K562 (cell line): ENCODE data around the gene EXOSC9. TPM values are rescaled to one million over a fixed set of nuclear protein-coding genes. Genes with fewer than 3 reads are reported as not detected.

Experiments
- ATAC-seq: fragments of 200-7000 bp; cut with Tn5 transposase; 3 replicates; pipeline ENCODE4 v1.9.1; 2020; ENCODE audit warnings: moderate library complexity
- BruUV-seq: library from RNA; stranded (reverse); fragments of 400-500 nt; replicated peaks from 2 replicates; lab custom pipeline; 2021; lab: Mats Ljungman, UMichigan
- CTCF ChIA-PET: fragments of 300-600 bp; formaldehyde crosslinking; extraction: SDS; loops from one replicate; lab custom pipeline; 2021; ENCODE audit warnings: low intra/inter-chr PET ratio; lab: Yijun Ruan, JAX
- POLR2A ChIA-PET: fragments of 300-600, 350-650 bp; sonication (Branson Sonifier 250); formaldehyde crosslinking; extraction: SDS; loops from one replicate; lab custom pipeline; 2021; ENCODE audit warnings: antibody characterized with exemption, inconsistent platforms; lab: Yijun Ruan, JAX
- DNase-seq, 4 experiments: peaks; one replicate each; pipeline versions ENCODE4 v3.0.0 to v3.0.0-alpha.2; 2011 to 2018; ENCODE audit warnings: low spot score in 3 of 4, mixed read lengths in 3 of 4; ENCODE audit errors: extremely low read depth in 1 of 4
- FAIRE-seq: peaks from 2 replicates; lab custom pipeline; 2011; peaks lifted over from hg19 to GRCh38; lab: Jason Lieb, UNC
- H2AFZ ChIP-seq: 2 replicates; pipeline ENCODE4 v1.6.0; 2011; ENCODE audit warnings: low read depth, low read length, control low read depth, inconsistent platforms
- H3K27ac ChIP-seq: fragments of 200-600 bp; 3 replicates; pipeline ENCODE4 v1.8.0; 2011; ENCODE audit warnings: low read depth, mild to moderate bottlenecking, control low read depth, inconsistent platforms, low read length, moderate library complexity, mixed read lengths; ENCODE audit errors: extremely low read depth
- H3K27me3 ChIP-seq, 2 experiments: fragments of 300-600 bp in 1 of 2; 2 replicates in 1 of 2; 3 replicates in 1 of 2; pipeline versions ENCODE4 v1.6.0 to v1.8.0; 2011; ENCODE audit warnings: inconsistent platforms in 2 of 2, low read length in 2 of 2, mild to moderate bottlenecking in 1 of 2, mixed read lengths in 1 of 2, moderate library complexity in 1 of 2; ENCODE audit not compliant: control insufficient read depth in 2 of 2, insufficient read depth in 2 of 2
- H3K36me3 ChIP-seq: fragments of 300-600 bp; 3 replicates; pipeline ENCODE4 v1.8.0; 2011; ENCODE audit warnings: mild to moderate bottlenecking, low read length, inconsistent platforms; ENCODE audit not compliant: control insufficient read depth, insufficient read depth
- H3K4me1 ChIP-seq, 2 experiments: fragments of 200-600 bp in 1 of 2; replicated peaks in 1 of 2; 2 replicates in 1 of 2; 3 replicates in 1 of 2; pipeline versions ENCODE4 v1.5.1 to v1.8.0; 2011; ENCODE audit warnings: inconsistent platforms in 2 of 2, low read length in 2 of 2, mild to moderate bottlenecking in 1 of 2, mixed read lengths in 1 of 2, moderate library complexity in 1 of 2; ENCODE audit not compliant: control insufficient read depth in 2 of 2, insufficient read depth in 2 of 2
- H3K4me2 ChIP-seq: 2 replicates; pipeline ENCODE4 v1.6.1; 2011; ENCODE audit warnings: low read length, control low read depth, inconsistent platforms, mixed read lengths; ENCODE audit not compliant: insufficient read depth
- H3K4me3 ChIP-seq: fragments of 200-600 bp; sonication (generic), shearing (Covaris generic); 2 replicates; pipeline ENCODE4 v1.5.1; 2016; ENCODE audit warnings: control low read depth, inconsistent platforms
- H3K79me2 ChIP-seq: fragments of 200-600 bp; 3 replicates; pipeline ENCODE4 v1.8.0; 2011; ENCODE audit warnings: low read length, inconsistent platforms; ENCODE audit not compliant: control insufficient read depth, insufficient read depth
- H3K9ac ChIP-seq, 2 experiments: 2 replicates each; pipeline versions ENCODE4 v1.6.0 to v1.6.1; 2011; ENCODE audit warnings: low read depth in 2 of 2, low read length in 2 of 2, control low read depth in 1 of 2, inconsistent platforms in 1 of 2, mild to moderate bottlenecking in 1 of 2, mixed read lengths in 1 of 2; ENCODE audit not compliant: insufficient read depth in 1 of 2
- H3K9me1 ChIP-seq: one replicate; pipeline ENCODE4 v1.6.0; 2011; ENCODE audit warnings: inconsistent platforms, mild to moderate bottlenecking, low read length, moderate library complexity; ENCODE audit not compliant: control insufficient read depth, insufficient read depth
- H3K9me3 ChIP-seq: replicated peaks from 2 replicates; pipeline ENCODE4 v1.5.1; 2011; ENCODE audit warnings: low read depth, low read length, inconsistent platforms; ENCODE audit not compliant: control insufficient read depth, insufficient read depth
- H4K20me1 ChIP-seq: replicated peaks from 2 replicates; pipeline ENCODE4 v1.6.1; 2011; ENCODE audit warnings: low read length, inconsistent platforms, mixed read lengths; ENCODE audit not compliant: control insufficient read depth, insufficient read depth
- BHLHE40 ChIP-seq: IDR thresholded peaks from 2 replicates; pipeline ENCODE4 v1.6.1; 2011; ENCODE audit warnings: low read length, improper control_type of control experiment
- BRF2 ChIP-seq: IDR thresholded peaks from 3 replicates; pipeline ENCODE4 v1.6.1; 2011; ENCODE audit warnings: borderline replicate concordance, mild to moderate bottlenecking; ENCODE audit not compliant: insufficient read length, insufficient read depth
- ERF ChIP-seq: fragments of 450-650 bp; formaldehyde crosslinking; IDR thresholded peaks from 2 replicates; pipeline ENCODE4 v1.4.0; 2020; ENCODE audit warnings: mild to moderate bottlenecking, mixed read lengths
- FIP1L1 ChIP-seq: fragments of 200-400 bp; formaldehyde crosslinking; IDR thresholded peaks from 2 replicates; pipeline ENCODE4 v1.6.1; 2018; ENCODE audit warnings: mild to moderate bottlenecking, low read depth, low read length; ENCODE audit not compliant: poor library complexity, severe bottlenecking
- GABPA ChIP-seq: fragments of 200-800 bp; sonication (Bioruptor generic); conservative IDR thresholded peaks from 2 replicates; pipeline ENCODE4 v1.6.1; 2016; ENCODE audit warnings: low read depth, missing genetic modification characterization, missing compliant biosample characterization
- HDAC2 ChIP-seq: fragments of 450-650 bp; IDR thresholded peaks from 2 replicates; pipeline ENCODE4 v1.6.1; 2016; ENCODE audit warnings: mild to moderate bottlenecking
- JUN ChIP-seq, 2 experiments: sonication (generic) in 1 of 2; formaldehyde crosslinking in 1 of 2; IDR thresholded peaks; 2 replicates each; pipeline versions ENCODE4 v1.6.1 to v1.8.0; 2012 to 2022; ENCODE audit warnings: borderline replicate concordance in 2 of 2, mild to moderate bottlenecking in 2 of 2, improper control_type of control experiment in 1 of 2, low read depth in 1 of 2, low read length in 1 of 2, missing genetic modification reagents in 1 of 2
- KDM1A ChIP-seq, 2 experiments: fragments of 450-650 bp; IDR thresholded peaks; 2 replicates each; pipeline ENCODE4 v1.6.1; 2016; ENCODE audit warnings: mild to moderate bottlenecking in 2 of 2
- MCM5 ChIP-seq: fragments of 450-650 bp; IDR thresholded peaks from 2 replicates; pipeline ENCODE4 v1.6.1; 2016; ENCODE audit warnings: low read depth
- MTA3 ChIP-seq: fragments of 450-650 bp; formaldehyde crosslinking; IDR thresholded peaks from 2 replicates; pipeline ENCODE4 v1.6.1; 2017; ENCODE audit warnings: mild to moderate bottlenecking, borderline replicate concordance
- MTF1 ChIP-seq: fragments of 250-450 bp; sonication (Bioruptor Pico); IDR thresholded peaks from 2 replicates; pipeline ENCODE4 v1.9.0; 2021; ENCODE audit warnings: moderate library complexity, mild to moderate bottlenecking, inconsistent platforms, borderline replicate concordance
- NR0B1 ChIP-seq: fragments of 450-650 bp; IDR thresholded peaks from one replicate; pipeline ENCODE4 v1.6.1; 2018; ENCODE audit warnings: mild to moderate bottlenecking, moderate library complexity; ENCODE audit not compliant: partially characterized antibody
- OTX1 ChIP-seq: fragments of 450-650 bp; formaldehyde crosslinking; IDR thresholded peaks from 2 replicates; pipeline ENCODE4 v1.4.0; 2022; ENCODE audit warnings: mild to moderate bottlenecking
- TFAM ChIP-seq: fragments of 250-450 bp; sonication (Bioruptor Pico); conservative IDR thresholded peaks from 2 replicates; pipeline ENCODE4 v1.5.0; 2021; ENCODE audit warnings: mild to moderate bottlenecking, moderate library complexity
- TOE1 ChIP-seq, 2 experiments: fragments of 450-650 bp in 1 of 2; sonication (generic) in 1 of 2; formaldehyde crosslinking in 1 of 2; IDR thresholded peaks; 2 replicates each; pipeline versions ENCODE4 v1.7.1 to v1.8.0; 2016 to 2022; ENCODE audit warnings: borderline replicate concordance in 2 of 2, mild to moderate bottlenecking in 2 of 2, antibody characterized with exemption in 1 of 2, inconsistent platforms in 1 of 2, low read depth in 1 of 2, missing genetic modification reagents in 1 of 2, moderate library complexity in 1 of 2
- ZC3H8 ChIP-seq: fragments of 450-650 bp; IDR thresholded peaks from 2 replicates; pipeline ENCODE4 v1.6.1; 2017
- ZNF3 ChIP-seq: fragments of 250-450 bp; sonication (Bioruptor Pico); IDR thresholded peaks from 2 replicates; pipeline ENCODE4 v1.5.0; 2021; ENCODE audit warnings: mild to moderate bottlenecking, moderate library complexity
- WGBS: fragments of 100-300 bp; shearing (Covaris generic); methylation state at CpG from one replicate; pipeline ENCODE4 v1.1.6; 2016; ENCODE audit warnings: low coverage, mixed read lengths; ENCODE audit not compliant: insufficient coverage; ENCODE audit errors: missing lambda C conversion rate; 5-methylcytosine and 5-hydroxymethylcytosine counted together
- in situ Hi-C: fragments of 300-500 bp; cut with MboI; formaldehyde crosslinking; loops from 4 replicates; pipeline ENCODE4 v1.15.0; 2018; ENCODE audit warnings: inconsistent platforms, mixed read lengths
- intact Hi-C: fragments of 100-400 bp; cut with micrococcal nuclease; formaldehyde crosslinking; loops from 2 replicates; pipeline ENCODE4 v1.14.2; 2022
- polyA plus RNA-seq, 8 experiments: library from polyadenylated mRNA; depleted of rRNA in 4 of 8; stranded (reverse) in 5 of 8; unstranded in 3 of 8; fragments of >200 nt; fragmentation: Nextera tagmentation in 2 of 8; fragmentation: Illumina TruSeq in 1 of 8; extraction: Ambion mirVana in 2 of 8; extraction: Trizol in 1 of 8; gene quantifications; 2 replicates each; pipeline versions ENCODE4 v1.2.1 to v1.2.3, GENCODE V29; 2011 to 2014; ENCODE audit warnings: inconsistent platforms in 1 of 8, missing spikeins in 1 of 8
- total RNA-seq, 7 experiments: library from RNA; depleted of rRNA in 6 of 7; stranded (reverse); fragments of >200 nt in 6 of 7; fragmentation: Illumina TruSeq in 2 of 7; extraction: Trizol in 2 of 7; gene quantifications; 2 replicates each; pipeline versions ENCODE4 v1.2.1 to v1.2.3, GENCODE V29; 2011 to 2021; ENCODE audit warnings: low replicate concordance in 1 of 7

EXOSC9 gene
- total and polyA plus RNA-seq, 9 of the 15 experiments (the other 6 are each of a cell fraction or from before 2014, with no cell fraction given), result 64.7 to 166 (median 115) TPM

- Histone ChIP-seq H3K4me3 (no peak overlapping the region), H3K9me3 (no peaks in the 10 kb centered on the region), H3K4me1 (peaks cover 0 to 21% of the 10 kb centered on the region in 2 experiments; a peak in 3 of 5 replicates), H3K27me3 (no peaks in the 10 kb centered on the region), H3K36me3 (no peaks in the 10 kb centered on the region), H3K9ac (no peak overlapping the region), H3K4me2 (no peak overlapping the region), H3K79me2 (no peaks in the 10 kb centered on the region), H3K27ac (no peak overlapping the region), H4K20me1 (no peaks in the 10 kb centered on the region), H3K9me1 (no peaks in the 10 kb centered on the region), H2AFZ (0 out of 2 replicates have a peak overlapping the region, but pooled peaks have one; percentile 1)
- FAIRE-seq (no peak), DNase-seq (no peak), ATAC-seq (no peak)
- TF ChIP-seq MTA3 (no peak), TFAM (CRISPR knock-in tag) (no peak), TOE1 (IDR thresholded peaks at IDR 0.05; ENCODE audit: borderline replicate concordance) (no peak), TOE1 (CRISPR knock-in tag; IDR thresholded peaks at IDR 0.05; ENCODE audit: borderline replicate concordance, low read depth) (no peak), ERF (CRISPR knock-in tag) (no peak), OTX1 (CRISPR knock-in tag) (no peak), JUN (IDR thresholded peaks at IDR 0.05; ENCODE audit: borderline replicate concordance, low read depth, low read length) (no peak), JUN (CRISPR knock-in tag; IDR thresholded peaks at IDR 0.05; ENCODE audit: borderline replicate concordance) (no peak), BRF2 (no peak), HDAC2 (no peak), KDM1A (IDR thresholded peaks at IDR 0.05) (no peak), MCM5 (no peak), BHLHE40 (no peak), ZC3H8 (no peak), ZNF3 (CRISPR knock-in tag) (no peak), GABPA (tag) (no peak), NR0B1 (no peak), FIP1L1 (no peak), MTF1 (CRISPR knock-in tag) (no peak)
- ChIA-PET CTCF (no interaction called here), POLR2A (no interaction called here)
- intact Hi-C loops, result no loop called here
- 40% methylated on average over 2 of the region's 2 CpGs for WGBS
- in situ Hi-C loops, result no loop called here
- no TSS peak for BruUV-seq
These were observed 12.2 kb upstream of the EXOSC9 start for GRCh38 chr4:121788896-121789295.
